Stimulated activated CD4-positive, alpha-beta T cell treated with anti-CD3 and anti-CD28 coated beads, Interleukin-12 subunit alpha, Interleukin-12 subunit beta, amount 100 ng/mL, for 4 hours (primary cell): ENCODE results near the gene FRMD4A.

Experiments used
- DNase-seq: peaks from one replicate; pipeline ENCODE4 v3.0.0-alpha.2; 2020

FRMD4A gene

GRCh38 chr10:13684806-13685482 is 645.8 kb downstream of the FRMD4A start:
- no peak for DNase-seq

GRCh38 chr10:13684252-13684791 is 646.4 kb downstream of the FRMD4A start:
- DNase-seq, result no peak

- no peak for DNase-seq
Measured at GRCh38 chr10:13683017-13683416, 647.7 kb downstream of the FRMD4A start.

- no peak for DNase-seq
Measured at GRCh38 chr10:13681960-13682359, 648.8 kb downstream of the FRMD4A start.

- DNase-seq, result no peak
Measured at GRCh38 chr10:13681528-13681927, 649.2 kb downstream of the FRMD4A start.

GRCh38 chr10:13681095-13681494 is 649.6 kb downstream of the FRMD4A start:
- no peak for DNase-seq

GRCh38 chr10:13678101-13678843 is 652.5 kb downstream of the FRMD4A start:
- DNase-seq, result no peak

- DNase-seq, result no peak
Measured at GRCh38 chr10:13674645-13675588, 655.8 kb downstream of the FRMD4A start.

- no peak for DNase-seq
Measured at GRCh38 chr10:13673156-13673555, 657.6 kb downstream of the FRMD4A start.

- no peak for DNase-seq
Measured at GRCh38 chr10:13672548-13672947, 658.2 kb downstream of the FRMD4A start.

GRCh38 chr10:13671904-13672303 is 658.8 kb downstream of the FRMD4A start:
- DNase-seq, result no peak

GRCh38 chr10:13670311-13670710 is 660.4 kb downstream of the FRMD4A start:
- DNase-seq, result no peak

- no peak for DNase-seq
Measured at GRCh38 chr10:13669901-13670300, 660.8 kb downstream of the FRMD4A start.

- no peak for DNase-seq
Measured at GRCh38 chr10:13669182-13669855, 661.4 kb downstream of the FRMD4A start.

- no peak for DNase-seq
Measured at GRCh38 chr10:13668126-13668525, 662.6 kb downstream of the FRMD4A start.

GRCh38 chr10:13665516-13666262 is 665.0 kb downstream of the FRMD4A start:
- DNase-seq, result no peak

GRCh38 chr10:13661256-13661655 is 669.5 kb downstream of the FRMD4A start:
- no peak for DNase-seq

- DNase-seq, result no peak
Measured at GRCh38 chr10:13660551-13660920, 670.2 kb downstream of the FRMD4A start.

GRCh38 chr10:13659887-13660550 is 670.7 kb downstream of the FRMD4A start:
- peak; percentile 67 for DNase-seq

GRCh38 chr10:13658871-13659685 is 671.6 kb downstream of the FRMD4A start:
- no peak for DNase-seq
